Omental fat pad (tissue), 4 donors: ENCODE measurements around the gene CYP2W1. TPM values are rescaled to one million over a fixed set of nuclear protein-coding genes. Genes with fewer than 3 reads are reported as not detected.

ENCODE experiments used
- ATAC-seq: fragments of 150-250 bp; one replicate; pipeline ENCODE4 v1.9.1; 2016; ENCODE audit warnings: mild to moderate bottlenecking, moderate library complexity; ENCODE audit not compliant: low FRiP score
- DNase-seq: peaks from one replicate; pipeline ENCODE4 v3.0.0-alpha.2; 2019; ENCODE audit warnings: low spot score
- total RNA-seq, 4 donors: library from RNA; depleted of rRNA; stranded (reverse); fragments of >200 nt; gene quantifications; one replicate each; pipeline ENCODE4 v1.1.0, GENCODE V29; 2016
- TF ChIP-seq, protein P1 (sequence below), 3 donors: fragments of 450-650 bp; IDR thresholded peaks; one replicate each; pipeline ENCODE4 v1.5.1; 2016 to 2017; ENCODE audit warnings: antibody characterized with exemption in 3 of 3, mild to moderate bottlenecking in 3 of 3, moderate library complexity in 2 of 3

The CYP2W1 gene
- total RNA-seq, 4 donors from 2014 or later = not detected

DNA sequence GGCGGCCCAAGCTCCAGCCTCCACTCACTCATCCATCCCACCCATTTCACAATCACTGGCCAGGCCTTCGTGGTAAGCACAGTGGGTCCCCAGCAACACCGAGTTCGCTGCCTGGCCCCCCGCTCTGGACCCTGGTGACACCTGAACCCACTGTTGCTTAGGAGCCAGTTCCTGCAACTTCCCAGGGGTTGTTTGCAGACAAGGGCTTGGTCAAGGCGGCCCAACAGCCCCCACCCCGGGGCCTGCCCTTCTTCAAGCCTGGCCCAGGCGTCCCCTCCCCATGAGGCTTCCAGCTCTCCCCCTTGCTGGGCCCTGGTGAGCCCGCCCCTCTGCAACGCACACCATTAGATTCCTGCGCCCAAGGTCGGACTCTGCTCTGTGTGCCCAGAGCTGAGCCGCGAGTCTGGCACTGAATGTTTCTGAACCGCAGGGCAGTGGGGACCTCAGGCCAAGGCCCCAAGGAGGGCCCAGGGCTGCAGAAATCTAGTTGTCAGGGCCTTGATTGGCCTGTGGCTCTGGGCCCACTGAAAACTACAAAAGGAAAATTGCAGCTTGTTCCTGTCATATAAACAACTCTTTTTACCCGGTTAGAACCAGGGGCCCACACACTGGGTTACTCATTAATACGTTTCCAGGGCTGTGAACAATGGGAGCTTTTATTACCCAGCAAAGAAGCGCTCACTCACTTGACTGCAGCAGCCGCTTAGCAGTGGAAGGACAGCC is 5.5 kb upstream of the CYP2W1 start:
- no peak for ATAC-seq
- no peak for DNase-seq
- TF ChIP-seq, protein P1, sequence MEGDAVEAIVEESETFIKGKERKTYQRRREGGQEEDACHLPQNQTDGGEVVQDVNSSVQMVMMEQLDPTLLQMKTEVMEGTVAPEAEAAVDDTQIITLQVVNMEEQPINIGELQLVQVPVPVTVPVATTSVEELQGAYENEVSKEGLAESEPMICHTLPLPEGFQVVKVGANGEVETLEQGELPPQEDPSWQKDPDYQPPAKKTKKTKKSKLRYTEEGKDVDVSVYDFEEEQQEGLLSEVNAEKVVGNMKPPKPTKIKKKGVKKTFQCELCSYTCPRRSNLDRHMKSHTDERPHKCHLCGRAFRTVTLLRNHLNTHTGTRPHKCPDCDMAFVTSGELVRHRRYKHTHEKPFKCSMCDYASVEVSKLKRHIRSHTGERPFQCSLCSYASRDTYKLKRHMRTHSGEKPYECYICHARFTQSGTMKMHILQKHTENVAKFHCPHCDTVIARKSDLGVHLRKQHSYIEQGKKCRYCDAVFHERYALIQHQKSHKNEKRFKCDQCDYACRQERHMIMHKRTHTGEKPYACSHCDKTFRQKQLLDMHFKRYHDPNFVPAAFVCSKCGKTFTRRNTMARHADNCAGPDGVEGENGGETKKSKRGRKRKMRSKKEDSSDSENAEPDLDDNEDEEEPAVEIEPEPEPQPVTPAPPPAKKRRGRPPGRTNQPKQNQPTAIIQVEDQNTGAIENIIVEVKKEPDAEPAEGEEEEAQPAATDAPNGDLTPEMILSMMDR (IDR thresholded peaks at IDR 0.05) = no peak

- ATAC-seq = no peak
- no peak for DNase-seq
- TF ChIP-seq, protein P1 (IDR thresholded peaks at IDR 0.05) = no peak
Measured at GRCh38 chr7:978049-978346, 5.0 kb upstream of the CYP2W1 start.

DNA sequence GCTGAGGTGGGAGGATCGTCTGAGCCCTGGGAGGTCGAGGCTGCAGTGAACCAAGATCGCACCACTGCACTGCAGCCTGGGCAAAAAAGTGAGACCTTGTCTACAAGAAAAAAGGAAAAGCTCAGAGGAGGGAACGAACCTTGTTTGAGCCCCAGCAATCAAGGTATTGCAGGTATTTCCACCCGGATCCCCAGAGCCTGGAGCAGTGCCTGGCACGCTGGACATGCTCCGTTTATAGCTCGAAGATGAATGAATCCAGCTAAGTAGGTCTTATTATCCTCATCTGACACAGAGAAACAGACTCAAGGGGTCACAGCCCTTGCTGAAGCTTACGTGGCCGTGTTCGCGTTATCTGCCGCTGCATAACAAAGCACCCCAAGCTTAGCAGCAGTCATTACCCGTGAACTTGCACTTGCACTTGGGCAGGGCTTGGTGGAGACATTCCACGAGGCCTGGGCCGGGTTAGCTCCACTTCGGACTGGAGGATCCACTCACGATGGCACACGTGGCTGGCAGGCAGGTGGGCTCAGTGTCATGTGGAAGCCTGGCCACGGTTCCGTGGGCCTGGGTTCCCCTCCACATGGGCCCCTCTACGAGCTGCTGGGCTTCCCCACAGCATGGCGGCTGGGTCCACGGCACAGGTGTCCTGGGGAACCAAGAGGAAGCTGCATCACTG is 4.4 kb upstream of the CYP2W1 start:
- TF ChIP-seq, protein P1 (IDR thresholded peaks at IDR 0.05) = no peak
- DNase-seq = no peak
- no peak for ATAC-seq

DNA sequence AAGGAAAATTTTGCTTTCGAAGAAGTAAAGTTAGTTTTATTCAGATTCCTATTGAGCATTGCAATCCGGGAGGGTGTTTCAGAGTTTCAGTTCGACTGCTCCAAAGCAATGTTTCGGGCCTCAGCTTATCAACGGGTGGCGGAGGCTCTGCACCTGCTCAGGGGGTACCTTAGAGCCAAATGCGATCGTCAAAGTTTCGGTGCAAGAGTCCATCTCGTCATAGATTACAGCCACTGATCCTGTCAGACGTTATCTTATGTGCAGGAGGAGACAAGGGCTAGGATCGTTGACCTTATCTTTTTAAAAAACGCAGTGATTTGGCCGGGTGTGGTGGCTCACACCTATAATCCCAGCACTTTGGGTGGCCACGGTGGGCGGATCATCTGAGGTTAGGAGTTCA is 3.8 kb upstream of the CYP2W1 start:
- TF ChIP-seq, protein P1 (IDR thresholded peaks at IDR 0.05) = no peak
- no peak for DNase-seq
- no peak for ATAC-seq

DNA sequence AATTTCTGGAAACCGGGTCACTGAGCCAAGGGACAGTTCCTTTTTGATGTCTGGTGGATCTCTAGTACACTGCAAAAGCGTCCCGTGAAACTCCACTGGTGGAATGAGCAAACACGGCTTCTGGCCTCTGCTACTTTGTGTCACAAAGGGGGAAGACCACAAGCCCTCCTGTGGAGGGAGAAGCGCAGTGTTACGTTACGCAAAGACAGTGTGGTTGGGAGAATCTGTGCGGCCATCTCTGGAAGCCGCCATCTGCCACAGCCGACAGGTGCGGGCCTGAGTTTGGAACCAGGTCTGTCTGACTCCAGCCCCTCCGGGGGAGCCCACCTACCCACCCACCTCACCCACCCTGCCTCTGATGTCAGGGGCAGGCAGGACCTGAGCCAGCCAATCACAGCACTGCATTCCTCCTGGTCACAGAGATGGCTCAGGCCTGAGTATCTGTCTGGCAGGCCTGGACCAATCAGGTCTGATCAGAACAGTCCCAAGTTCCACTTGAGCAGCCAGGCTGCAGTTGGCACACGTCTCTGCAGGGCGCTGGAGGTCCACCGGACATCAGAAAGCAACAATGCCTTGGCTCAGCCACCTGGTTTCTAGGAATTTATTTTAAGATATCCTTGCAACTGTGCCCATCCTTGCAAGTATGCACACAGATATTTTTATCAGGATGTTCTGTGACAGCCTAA is 3.0 kb upstream of the CYP2W1 start:
- TF ChIP-seq, protein P1 (IDR thresholded peaks at IDR 0.05) = no peak
- DNase-seq (no peak), ATAC-seq (no peak)

GRCh38 chr7:981793-982510 is 1.0 kb upstream of the CYP2W1 start:
- no peak for ATAC-seq
- TF ChIP-seq, protein P1 (IDR thresholded peaks at IDR 0.05) = no peak
- no peak for DNase-seq
